Pancreas (tissue), 10 donors: Measurements from ENCODE around the gene PTPRU. TPM values are rescaled to one million over a fixed set of nuclear protein-coding genes. Genes with fewer than 3 reads are reported as not detected.

ENCODE experiments used
- ATAC-seq, 4 donors: fragments of 200-7000 bp; cut with Tn5 transposase; one replicate each; pipeline versions ENCODE4 v1.8.0 to v1.9.1; 2020; ENCODE audit warnings: mild to moderate bottlenecking in 4 of 4, moderate library complexity in 4 of 4
- DNase-seq, 6 donors: peaks; one replicate each; pipeline ENCODE4 v3.0.0-alpha.2; 2020
- FAIRE-seq: peaks from 2 replicates; lab custom pipeline; 2012; peaks lifted over from hg19 to GRCh38; lab: Jason Lieb, UNC
- H3K27ac ChIP-seq, 4 donors: fragments of 200-600 bp; sonication (generic); 1 replicate in 3 of 4; 2 replicates in 1 of 4; pipeline versions ENCODE4 v1.5.0 to v1.8.0; 2020
- H3K27me3 ChIP-seq, 4 donors: fragments of 200-600 bp; one replicate each; pipeline ENCODE4 v1.8.0; 2021
- H3K36me3 ChIP-seq, 3 donors: fragments of 200-600 bp; sonication (generic) in 1 of 3; one replicate each; pipeline versions ENCODE4 v1.5.0 to v1.8.0; 2020 to 2021
- H3K4me1 ChIP-seq, 3 donors: fragments of 200-600 bp; one replicate each; pipeline ENCODE4 v1.8.0; 2021
- H3K4me3 ChIP-seq, 4 donors: fragments of 200-600 bp; sonication (generic) in 2 of 4; one replicate each; pipeline versions ENCODE4 v1.5.0 to v1.8.0; 2020 to 2021
- H3K9me3 ChIP-seq, 4 donors: fragments of 200-600 bp; one replicate each; pipeline ENCODE4 v1.8.0; 2021
- CTCF ChIP-seq, 4 donors: fragments of 200-600 bp; sonication (generic) in 3 of 4; IDR thresholded peaks; one replicate each; pipeline versions ENCODE4 v1.5.0 to v1.8.0; 2021; ENCODE audit warnings: antibody characterized with exemption in 4 of 4
- WGBS, 2 donors: extraction: QIAGEN DNeasy Blood & Tissue Kit; methylation state at CpG; one replicate each; pipeline ENCODE4 v1.1.7; 2013; 5-methylcytosine and 5-hydroxymethylcytosine counted together
- intact Hi-C, 3 donors: fragments of 100-400 bp; cut with DNase I; formaldehyde crosslinking; loops; one replicate each; pipeline versions ENCODE4 v1.11.1 to v1.14.2; 2022
- polyA plus RNA-seq, 2 donors: library from polyadenylated mRNA; stranded (reverse); fragments of 200-250 nt; gene quantifications; one replicate each; pipeline ENCODE4 v1.2.3, GENCODE V29; 2013
- total RNA-seq, 6 donors: library from RNA; stranded (reverse); fragmentation: NEBNext Ultra II Directional in 4 of 6; extraction: Animal tissue kit (Norgen Biotek cat#: 25700) in 4 of 6; gene quantifications; one replicate each; pipeline versions ENCODE4 v1.2.1 to v1.2.4, GENCODE V29; 2021 to 2023
- donor health status: healthy with polysubstance abuse.
- donor health status: DM: no; HTN: no; CAD: no; lungs with moderate emphysema.
- donor health status: DM: no; HTN: no; CAD: no.
- donor health status: control.
- donor health status: control.
- donor health status: Bipolar disorder and iron deficiency.
- donor health status: DM: yes; HTN: yes; CAD: no.
- donor health status: DM: no; HTN: no; CAD: no.
- donor health status: DM: no; HTN: no; CAD: no.
- donor health status: DM: yes; HTN: yes; CAD: no.

The PTPRU gene
- total and polyA plus RNA-seq, 8 donors = 12.3 to 20.9 (median 15.2) TPM

- no peak for TF ChIP-seq CTCF (IDR thresholded peaks at IDR 0.05)
- Histone ChIP-seq H3K4me3 (no peak overlapping the region), H3K9me3 (no peaks in the 10 kb centered on the region), H3K27me3 (no peaks in the 10 kb centered on the region), H3K36me3 (no peaks in the 10 kb centered on the region), H3K4me1 (no peaks in the 10 kb centered on the region), H3K27ac (no peak overlapping the region)
- FAIRE-seq = no peak
- WGBS, 2 donors = 90 to 91% methylated on average over 11 of the region's 11 CpGs
- intact Hi-C loops = no loop called here
- peak in 1 of 6 donors; percentile 39 for DNase-seq
- ATAC-seq = no peak
Observed at GRCh38 chr1:29289493-29289892, 53.2 kb downstream of the PTPRU start.

- Histone ChIP-seq H3K36me3 (no peaks in the 10 kb centered on the region), H3K9me3 (no peaks in the 10 kb centered on the region), H3K27me3 (no peaks in the 10 kb centered on the region), H3K4me3 (no peak overlapping the region), H3K4me1 (no peaks in the 10 kb centered on the region), H3K27ac (no peak overlapping the region)
- intact Hi-C loops = no loop called here
- FAIRE-seq (no peak), DNase-seq (peak in 1 of 6 donors; percentile 40), ATAC-seq (no peak)
- 85 to 88% methylated on average over 12 of the region's 12 CpGs for WGBS, 2 donors
- TF ChIP-seq CTCF (IDR thresholded peaks at IDR 0.05) = no peak
Observed at GRCh38 chr1:29290414-29290985, 54.2 kb downstream of the PTPRU start.

GRCh38 chr1:29291756-29292155, 55.4 kb downstream of the PTPRU start:
- FAIRE-seq = no peak
- H3K36me3 ChIP-seq = no peaks in the 10 kb centered on the region
- no peak for TF ChIP-seq CTCF (IDR thresholded peaks at IDR 0.05)
- no peak overlapping the region for H3K27ac ChIP-seq
- ATAC-seq = no peak
- DNase-seq = peak in 1 of 6 donors; percentile 43
- H3K4me1 ChIP-seq = no peaks in the 10 kb centered on the region
- no peak overlapping the region for H3K4me3 ChIP-seq
- intact Hi-C loops = no loop called here
- WGBS, 2 donors = 95 to 97% methylated on average over 10 of the region's 10 CpGs
- H3K27me3 ChIP-seq = no peaks in the 10 kb centered on the region
- no peaks in the 10 kb centered on the region for H3K9me3 ChIP-seq

- no peaks in the 10 kb centered on the region for H3K9me3 ChIP-seq
- intact Hi-C loops = no loop called here
- 93 to 96% methylated on average over 3 of the region's 3 CpGs for WGBS, 2 donors
- no peaks in the 10 kb centered on the region for H3K27me3 ChIP-seq
- H3K4me1 ChIP-seq = no peaks in the 10 kb centered on the region
- H3K36me3 ChIP-seq = no peaks in the 10 kb centered on the region
- no peak for DNase-seq
- H3K27ac ChIP-seq = no peak overlapping the region
- FAIRE-seq = no peak
- no peak for ATAC-seq
- TF ChIP-seq CTCF (IDR thresholded peaks at IDR 0.05) = no peak
- no peak overlapping the region for H3K4me3 ChIP-seq
Observed at GRCh38 chr1:29292344-29292743, 56.0 kb downstream of the PTPRU start.

GRCh38 chr1:29297450-29297849, 61.1 kb downstream of the PTPRU start:
- 83 to 89% methylated on average over 5 of the region's 5 CpGs for WGBS, 2 donors
- intact Hi-C loops = no loop called here
- Histone ChIP-seq H3K27ac (no peak overlapping the region), H3K4me3 (no peak overlapping the region), H3K4me1 (no peaks in the 10 kb centered on the region), H3K27me3 (no peaks in the 10 kb centered on the region), H3K9me3 (no peaks in the 10 kb centered on the region), H3K36me3 (no peaks in the 10 kb centered on the region)
- no peak for DNase-seq
- ATAC-seq = no peak
- TF ChIP-seq CTCF (IDR thresholded peaks at IDR 0.05) = no peak
- FAIRE-seq = no peak
